ENCODE measurements around the gene ZDHHC24. TPM values are rescaled to one million over a fixed set of nuclear protein-coding genes. Genes with fewer than 3 reads are reported as not detected.
"Not testable (repeated sequence)": the region's sequence is repeated elsewhere in the genome, so short reads cannot be mapped to it uniquely, and the experiment has no call there.

ZDHHC24 gene
- total RNA-seq, 2 donors from 2014 or later, result 9.9 to 11.7 TPM

- no peak for DNase-seq
- intact Hi-C loops (cut with DNase I, micrococcal nuclease), result no loop called here
- ATAC-seq, result no peak
Measured at GRCh38 chr11:66549696-66550095, 3.8 kb upstream of the ZDHHC24 start.

DNA sequence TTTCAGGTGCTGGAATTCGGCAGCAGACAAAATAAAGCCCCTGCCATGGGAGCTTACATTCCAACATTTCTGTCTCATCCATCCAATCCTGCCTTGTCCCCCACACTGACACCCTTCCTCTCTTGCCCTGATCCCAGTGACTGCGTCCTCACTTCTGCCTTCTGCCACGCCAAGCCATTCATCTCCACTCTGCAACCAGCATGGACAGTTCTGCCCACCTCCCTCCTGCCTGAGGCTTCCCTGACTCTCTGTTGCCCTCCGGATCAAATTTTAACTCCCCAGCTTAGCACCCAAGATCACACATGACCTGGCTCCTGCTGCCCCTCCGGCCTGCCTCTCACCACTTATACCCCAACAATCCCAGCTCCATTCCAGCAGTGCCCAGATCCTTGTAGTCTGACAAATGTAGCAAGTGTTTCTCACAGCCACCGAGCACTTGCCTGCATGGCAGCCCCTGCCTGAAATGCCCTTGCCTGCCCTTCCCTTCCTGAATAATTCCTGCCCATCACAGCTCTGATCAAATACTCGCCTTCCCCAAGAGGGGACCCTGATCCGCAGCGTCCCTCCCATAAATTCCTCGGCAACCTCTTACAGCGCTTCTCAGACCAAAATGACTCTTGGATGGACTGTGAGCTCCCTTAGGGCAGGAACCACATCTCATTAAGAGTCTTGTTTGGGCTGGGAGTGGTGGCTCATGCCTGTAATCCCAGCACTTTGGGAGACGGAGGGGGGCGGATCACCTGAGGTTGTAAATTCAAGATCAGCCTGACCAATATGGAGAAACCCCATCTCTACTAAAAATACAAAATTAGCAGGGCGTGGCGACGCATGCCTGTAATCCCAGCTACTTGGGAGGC lies 3.2 kb upstream of the ZDHHC24 start:
- intact Hi-C loops (cut with DNase I, micrococcal nuclease), result no loop called here
- ATAC-seq, result no peak

GRCh38 chr11:66548041-66548440 lies 2.2 kb upstream of the ZDHHC24 start:
- intact Hi-C loops (cut with DNase I, micrococcal nuclease), result no loop called here
- DNase-seq (no peak), ATAC-seq (no peak)

More for the DNA sequence above, 3.2 kb upstream of the ZDHHC24 start:
- no peak for DNase-seq

- ATAC-seq (no peak), DNase-seq (no peak)
- intact Hi-C loops (cut with DNase I, micrococcal nuclease), result no loop called here
Measured at GRCh38 chr11:66547662-66548009, 1.8 kb upstream of the ZDHHC24 start.

- intact Hi-C loops (cut with DNase I, micrococcal nuclease), result no loop called here
- DNase-seq (no peak), ATAC-seq (no peak)
Measured at GRCh38 chr11:66546966-66547661, 1.3 kb upstream of the ZDHHC24 start.

DNA sequence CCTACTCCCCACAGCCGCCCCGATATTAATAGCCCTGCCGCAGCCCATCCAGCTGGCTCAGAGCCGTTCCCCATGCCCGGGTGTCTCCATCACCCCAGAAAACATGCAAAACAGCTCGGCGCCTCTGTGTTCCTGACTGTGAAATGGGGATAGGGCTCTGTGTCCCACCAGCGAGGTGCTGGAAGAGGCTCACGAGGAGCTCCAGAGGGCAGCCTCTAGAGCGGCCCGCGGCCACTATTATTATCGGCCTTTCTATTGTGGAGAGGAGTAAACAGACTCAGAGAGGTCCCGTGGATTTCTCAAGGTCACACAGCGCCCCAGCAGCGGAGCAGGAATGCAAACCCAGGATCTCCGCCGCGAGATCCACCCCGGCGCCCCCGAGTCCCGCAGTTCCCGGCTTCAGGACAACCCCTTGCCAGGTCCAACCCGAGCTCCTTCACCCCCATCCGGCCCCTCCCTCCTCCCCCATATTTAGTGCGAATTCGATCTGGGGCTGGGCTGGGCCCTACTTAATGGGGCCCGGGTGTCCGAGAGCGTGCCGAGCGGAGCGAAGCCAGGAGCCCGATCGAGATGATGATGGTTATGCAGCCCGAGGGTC lies 619 bp upstream of the ZDHHC24 start, which contains the start of gene ACTN3:
Gene ACTN3, plus strand, starts transcription at position 536 of the 598 bp plus-strand sequence. Its CDS starts 35 bp downstream, at position 571.
- intact Hi-C loops (cut with DNase I, micrococcal nuclease), result no loop called here
- DNase-seq (peak; percentile 49 to 62), ATAC-seq (peak; percentile 0)

GRCh38 chr11:66544952-66545351 lies 896 bp downstream of the ZDHHC24 start:
- DNase-seq; ATAC-seq; intact Hi-C loops (cut with DNase I, micrococcal nuclease): not testable (repeated sequence)

DNA sequence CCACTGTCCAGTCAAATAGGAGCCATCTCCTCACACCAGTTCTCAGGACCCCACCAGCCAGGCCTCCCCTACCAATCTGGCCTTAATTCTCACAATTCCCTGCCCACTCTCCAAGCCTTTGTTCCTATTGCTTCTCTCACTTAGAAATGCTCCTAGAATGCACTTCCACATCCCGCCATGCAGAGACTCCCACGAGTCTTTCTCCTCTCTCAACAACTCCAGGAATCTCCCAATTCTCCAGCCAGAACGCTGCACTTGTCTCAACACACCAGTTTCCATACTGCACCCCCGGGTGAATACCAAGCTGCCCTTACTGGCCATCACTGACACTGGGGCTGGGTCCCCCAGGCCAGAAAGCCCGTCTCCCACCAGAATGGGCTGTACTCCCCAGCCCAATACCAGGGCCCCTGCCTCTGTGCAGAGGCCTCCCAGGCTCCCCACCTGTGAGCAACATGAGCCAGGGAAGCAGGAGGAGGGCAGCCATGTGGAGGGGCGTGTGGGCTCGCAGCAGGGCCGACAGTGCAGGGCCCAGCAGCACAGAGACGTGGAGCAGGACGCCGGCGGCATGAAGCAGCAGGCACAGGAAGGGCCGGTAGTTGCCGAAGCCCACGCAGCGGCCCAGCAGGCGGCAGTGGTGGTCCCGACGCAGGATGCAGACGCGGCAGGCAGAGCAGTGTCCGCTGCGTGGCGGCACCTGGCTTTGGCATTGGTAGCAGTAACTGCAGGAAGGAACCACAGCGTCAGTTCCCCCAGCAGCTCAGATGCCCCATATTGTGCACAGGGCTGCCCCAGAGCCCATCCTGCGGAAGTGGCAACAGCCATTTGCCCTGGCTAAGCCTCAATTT lies 2.4 kb downstream of the ZDHHC24 start:
- ATAC-seq, result no peak
- DNase-seq, result peak in 1 of 2 donors; percentile 62
- intact Hi-C loops (cut with DNase I, micrococcal nuclease), result no loop called here

DNA sequence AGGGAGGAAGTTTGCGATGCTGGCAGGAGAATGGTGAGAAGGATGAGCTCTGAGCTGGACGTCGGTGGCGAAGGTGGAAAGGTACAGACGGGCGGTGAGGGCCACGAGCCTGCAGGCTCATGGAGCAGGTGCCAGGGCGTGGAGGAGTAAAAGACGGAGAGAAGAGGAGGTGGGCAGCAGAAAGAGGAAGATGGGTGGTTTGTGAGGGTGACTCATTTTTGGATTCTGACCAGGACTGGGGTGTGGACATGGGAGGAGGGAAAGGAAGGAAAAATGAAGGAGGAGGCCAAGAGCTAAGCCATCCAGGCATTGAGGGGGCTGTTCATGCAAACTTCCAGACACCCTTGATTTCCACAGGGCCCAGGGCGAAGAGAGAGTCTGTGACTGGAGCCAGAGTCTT lies 3.5 kb downstream of the ZDHHC24 start:
- ATAC-seq (no peak), DNase-seq (no peak)
- intact Hi-C loops (cut with DNase I, micrococcal nuclease), result no loop called here

GRCh38 chr11:66541892-66542291 lies 4.0 kb downstream of the ZDHHC24 start:
- intact Hi-C loops (cut with DNase I, micrococcal nuclease), result no loop called here
- no peak for DNase-seq
- ATAC-seq, result no peak

DNA sequence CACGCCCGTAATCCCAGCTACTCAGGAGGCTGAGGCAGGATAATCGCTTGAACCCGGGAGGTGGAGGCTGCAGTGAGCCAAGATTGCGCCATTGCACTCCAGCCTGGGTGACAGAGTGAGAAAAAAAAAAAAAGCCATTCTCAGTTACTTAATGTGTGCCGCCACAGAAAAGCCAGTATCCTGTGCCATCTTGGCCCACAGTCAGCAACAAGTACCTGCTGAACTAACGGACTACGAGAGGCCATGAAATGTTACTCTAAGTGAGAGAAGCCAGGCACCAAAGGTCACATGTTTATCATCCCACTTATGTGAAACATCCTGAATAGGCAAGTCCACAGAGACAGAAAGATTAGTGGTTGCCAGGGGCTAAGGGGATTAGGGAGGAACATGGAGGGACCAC lies 5.2 kb downstream of the ZDHHC24 start:
- DNase-seq; ATAC-seq; intact Hi-C loops (cut with DNase I, micrococcal nuclease): not testable (repeated sequence)

GRCh38 chr11:66539870-66540213 lies 6.0 kb downstream of the ZDHHC24 start:
- ATAC-seq (no peak), DNase-seq (no peak)
- intact Hi-C loops (cut with DNase I, micrococcal nuclease), result no loop called here

DNA sequence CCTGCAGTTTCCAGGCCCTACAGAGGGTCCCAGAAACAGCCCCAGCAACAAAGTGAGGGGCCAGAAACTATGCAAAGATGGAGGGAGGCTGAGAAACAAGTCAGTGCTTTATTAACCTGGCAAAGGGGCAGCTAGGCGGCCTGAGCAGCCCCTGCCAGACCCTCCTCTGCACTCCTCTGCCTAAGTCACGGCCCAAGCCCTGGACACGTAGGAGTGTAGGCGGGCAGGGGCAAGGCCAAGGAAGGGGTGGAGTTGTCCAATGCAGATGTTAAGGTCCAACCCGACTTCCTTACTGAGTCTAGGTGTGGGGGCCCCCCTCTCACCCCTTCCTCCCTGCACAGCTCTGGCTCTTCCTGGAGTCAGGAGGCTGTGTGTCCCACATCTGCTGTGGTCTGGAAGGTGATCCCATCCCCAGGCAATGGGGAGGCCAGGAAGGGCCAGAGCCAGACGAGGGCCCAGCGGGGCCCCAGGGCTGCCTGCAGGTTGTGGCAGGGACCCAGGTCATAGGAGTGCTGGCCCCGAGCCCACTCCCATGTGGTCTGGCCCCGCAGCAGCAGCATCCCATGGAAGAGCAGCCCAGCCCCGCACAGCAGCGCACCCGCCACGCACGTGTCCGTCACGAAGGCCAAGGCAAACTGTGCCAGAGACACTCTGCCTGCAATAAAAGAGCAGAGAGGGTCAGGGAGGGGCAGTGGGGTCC lies 6.5 kb downstream of the ZDHHC24 start:
- intact Hi-C loops (cut with DNase I, micrococcal nuclease), result no loop called here
- ATAC-seq, result peak; percentile 12
- DNase-seq, result no peak

GRCh38 chr11:66532784-66533183 lies 13.1 kb downstream of the ZDHHC24 start:
- ATAC-seq, result no peak
- intact Hi-C loops (cut with DNase I, micrococcal nuclease), result no loop called here
- DNase-seq, result no peak

- intact Hi-C loops (cut with DNase I, micrococcal nuclease), result no loop called here
- ATAC-seq (no peak), DNase-seq (no peak)
Measured at GRCh38 chr11:66531841-66532240, 14.0 kb downstream of the ZDHHC24 start.

DNA sequence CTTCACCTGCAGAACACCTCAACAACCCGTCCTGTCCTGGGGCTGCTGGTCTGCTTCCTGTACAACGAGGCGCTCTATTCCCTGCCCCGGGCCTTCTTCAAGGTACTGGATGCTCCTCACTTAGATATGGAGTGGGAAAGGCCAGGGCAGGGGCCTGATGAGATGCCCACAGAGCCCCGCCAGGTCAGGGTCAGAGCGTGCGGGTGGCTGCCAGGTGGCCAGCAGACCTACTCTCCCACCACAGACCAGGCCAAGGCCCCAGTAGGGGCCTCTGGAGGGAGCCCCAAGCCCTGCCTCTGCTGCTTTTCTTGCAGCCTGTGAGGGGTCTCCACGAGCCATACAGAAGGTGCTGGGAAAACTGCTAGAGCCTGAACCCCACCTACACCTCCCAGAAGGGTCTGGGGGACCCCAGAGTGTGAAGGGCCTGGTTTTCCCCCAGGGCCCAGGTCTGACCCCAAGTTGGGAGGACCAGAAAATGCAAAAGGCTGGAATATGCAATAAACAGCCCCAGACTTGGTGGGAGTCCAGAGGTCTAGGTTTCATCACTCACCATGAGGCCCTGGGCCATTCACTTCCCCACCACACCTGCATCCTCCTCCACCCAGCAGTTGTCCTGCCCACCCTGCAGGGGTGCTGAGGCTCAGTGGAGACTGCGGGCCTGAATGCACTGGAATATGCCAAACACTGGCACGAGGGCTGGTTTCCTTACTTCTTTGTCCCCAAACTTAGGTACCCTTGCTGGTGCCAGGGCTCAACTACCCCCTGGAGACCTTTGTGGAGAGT lies 14.7 kb downstream of the ZDHHC24 start:
- ATAC-seq (no peak), DNase-seq (no peak)
- intact Hi-C loops (cut with DNase I, micrococcal nuclease), result no loop called here

- DNase-seq (no peak), ATAC-seq (no peak)
- intact Hi-C loops (cut with DNase I, micrococcal nuclease), result no loop called here
Measured at GRCh38 chr11:66529655-66530054, 16.2 kb downstream of the ZDHHC24 start.

DNA sequence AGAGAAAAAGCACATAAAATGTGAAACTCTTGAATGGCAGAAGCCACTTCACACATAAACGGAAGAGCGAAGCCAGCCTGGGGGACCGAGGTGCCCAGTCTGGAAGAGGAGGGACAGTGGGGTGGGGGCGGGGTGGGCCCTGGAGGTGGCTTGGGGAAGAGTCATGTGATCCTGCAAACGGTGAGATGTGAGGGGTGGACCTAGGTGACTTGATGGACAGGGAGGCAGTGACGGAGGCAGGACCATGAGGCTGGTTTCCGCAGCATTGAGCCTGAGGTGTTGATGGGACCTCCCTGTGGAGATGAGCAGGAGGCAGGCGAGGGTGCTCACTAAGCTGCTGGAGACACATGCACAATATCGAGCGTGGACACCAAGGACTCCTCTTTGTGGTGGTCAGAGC lies 16.8 kb downstream of the ZDHHC24 start:
- DNase-seq (no peak), ATAC-seq (no peak)
- intact Hi-C loops (cut with DNase I, micrococcal nuclease), result no loop called here
